Stimulated activated CD4-positive, alpha-beta T cell treated with anti-CD3 and anti-CD28 coated beads, Interleukin-15, amount 100 ng/mL, for 24 hours (primary cell): ENCODE data around the gene IQGAP3.

Source experiments
- DNase-seq: peaks from one replicate; pipeline ENCODE4 v3.0.0-alpha.2; 2020

Gene IQGAP3

DNA sequence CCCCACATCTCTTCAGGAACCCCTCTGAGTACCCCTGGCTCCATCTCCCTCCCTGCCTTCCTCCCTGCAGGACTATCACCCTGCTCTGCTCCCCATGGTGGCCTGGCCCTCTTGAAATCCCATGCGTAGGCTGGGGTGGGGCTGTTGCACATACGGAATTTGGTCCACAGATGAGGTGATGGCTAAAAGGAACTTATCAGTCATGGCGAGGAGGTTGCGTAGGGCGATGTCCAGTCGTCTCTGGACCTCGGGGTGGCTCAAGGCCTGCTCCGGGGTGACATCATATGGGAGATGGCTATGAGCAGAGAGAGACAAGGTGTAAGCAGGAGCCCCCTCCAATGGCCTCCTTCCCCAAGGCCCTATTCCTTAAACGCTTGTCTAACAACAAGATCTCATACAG lies 35.3 kb downstream of the IQGAP3 start:
- DNase-seq = no peak

DNA sequence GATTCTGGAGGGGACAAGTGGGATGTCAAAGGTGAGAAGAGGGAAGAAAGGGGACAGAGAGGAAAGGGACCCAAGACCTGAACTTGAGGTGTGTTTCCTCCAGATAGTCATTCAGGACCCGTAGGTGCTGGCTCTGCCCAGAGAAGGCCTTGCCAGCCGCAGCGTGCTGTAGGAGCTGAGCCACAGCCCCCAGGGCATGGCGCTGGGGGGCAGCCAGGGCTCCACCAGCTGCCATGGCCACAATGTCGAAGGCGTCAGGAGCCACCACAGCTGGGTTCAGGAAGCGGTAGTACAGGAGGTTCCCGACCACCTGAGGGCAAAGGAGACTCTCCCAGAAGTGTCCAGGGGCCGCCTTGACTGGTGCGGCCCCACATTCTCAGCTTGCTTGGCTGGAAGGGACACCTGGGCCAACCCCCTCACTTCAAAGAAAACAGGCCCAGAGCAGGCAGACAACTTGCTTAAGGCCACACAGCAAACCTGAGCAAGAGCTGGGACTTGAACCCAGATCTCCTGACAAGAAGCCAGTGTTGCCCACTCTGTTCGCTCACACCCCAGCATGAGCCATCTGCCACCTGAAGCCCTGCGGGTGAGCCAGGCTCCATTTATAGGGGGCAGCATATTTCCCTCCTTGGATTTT lies 37.8 kb downstream of the IQGAP3 start:
- DNase-seq = no peak

DNA sequence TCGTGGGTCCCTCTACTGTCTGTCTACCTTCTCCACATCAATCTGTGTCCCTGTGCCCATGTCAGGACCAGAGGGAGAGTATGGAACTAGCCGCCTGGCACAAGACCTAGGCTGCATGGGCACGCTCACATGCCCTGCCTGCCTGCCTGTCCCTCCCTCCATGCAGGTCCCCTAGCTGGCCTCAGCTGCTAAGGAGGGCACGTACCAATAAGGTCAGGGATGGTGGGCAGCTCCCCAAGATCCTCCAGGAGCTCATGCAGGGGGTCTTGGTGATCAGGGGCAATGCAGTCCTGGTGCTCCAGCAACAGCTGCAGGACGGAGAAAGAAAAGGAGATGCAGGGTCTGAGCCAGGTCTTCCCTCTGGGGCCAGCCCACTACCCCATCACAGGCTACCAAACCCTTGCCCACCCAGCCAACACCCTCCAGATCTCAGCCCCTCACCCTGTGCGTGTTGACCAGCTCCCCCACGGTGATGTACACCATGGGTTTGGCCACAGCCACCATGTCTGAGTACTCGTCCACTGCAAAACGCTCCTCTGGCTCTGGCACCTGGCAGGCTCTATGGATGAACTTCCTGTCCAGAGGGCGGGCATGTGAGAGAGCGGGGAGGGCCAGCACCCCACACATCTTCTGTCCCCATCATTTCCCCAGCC lies 38.7 kb downstream of the IQGAP3 start:
- no peak for DNase-seq

DNA sequence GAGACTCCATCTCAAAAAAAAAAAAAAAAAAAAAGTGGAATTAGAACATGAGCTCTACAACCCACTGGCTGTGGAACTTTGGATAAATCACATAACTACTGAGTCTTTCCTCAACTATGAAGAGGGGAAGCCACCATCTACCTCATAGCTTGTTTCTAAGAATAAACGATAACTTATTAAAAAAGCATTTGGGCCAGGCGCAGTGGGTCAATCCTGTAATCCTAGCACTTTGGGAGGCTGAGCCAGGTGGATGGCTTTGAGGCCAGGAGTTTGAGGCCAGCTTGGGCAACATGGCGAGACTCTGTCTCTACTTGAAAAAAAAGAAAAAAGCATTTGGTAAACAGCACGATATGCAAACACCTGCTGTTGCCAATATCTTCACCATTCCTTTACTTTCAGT lies 40.0 kb downstream of the IQGAP3 start:
- no peak for DNase-seq

DNA sequence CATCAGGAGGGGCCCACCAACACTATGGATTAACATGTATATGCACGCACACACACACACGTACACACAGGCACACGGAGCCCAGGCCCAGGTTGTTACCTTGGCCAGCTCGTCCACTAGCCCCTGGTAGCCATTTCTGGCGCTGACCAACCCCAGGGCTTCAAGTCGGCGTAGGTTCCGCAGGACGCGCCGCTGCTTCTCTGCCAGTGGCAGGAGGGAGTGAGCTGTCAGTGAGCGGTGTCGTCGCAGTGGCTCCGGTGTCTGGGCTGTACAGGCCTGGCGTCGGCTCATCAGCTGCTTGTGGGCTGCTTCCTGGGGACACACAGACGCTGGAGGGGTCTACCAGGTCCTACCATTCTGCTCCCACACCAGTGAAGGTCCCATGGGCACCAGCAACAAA lies 42.4 kb downstream of the IQGAP3 start:
- no peak for DNase-seq

DNA sequence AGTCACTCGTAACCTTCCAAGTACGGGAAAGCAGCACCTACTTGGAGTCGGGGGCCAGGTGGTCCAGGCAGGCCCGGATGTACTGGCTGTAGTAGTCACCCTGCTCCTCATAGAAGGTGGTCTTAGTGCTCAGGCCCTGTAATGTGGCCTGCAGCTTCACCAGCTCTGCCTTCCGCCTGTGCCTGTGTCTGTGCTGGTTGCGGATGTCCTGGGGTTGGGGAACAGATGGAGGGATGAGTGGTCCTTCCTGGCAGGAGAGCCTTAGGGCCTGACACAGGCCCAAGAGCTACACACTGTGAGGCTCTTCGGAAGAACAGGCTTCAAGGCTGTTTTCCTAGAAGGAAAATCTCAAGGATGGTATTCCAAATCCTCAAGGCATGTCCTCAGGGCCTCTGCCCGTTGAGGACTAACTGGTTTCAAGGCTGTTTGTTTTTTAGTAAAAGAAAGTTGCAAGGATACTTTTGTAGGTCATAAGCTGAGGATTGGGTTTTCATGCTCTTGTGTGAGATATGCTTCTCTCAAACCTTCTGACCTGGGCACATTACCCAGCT lies 43.4 kb downstream of the IQGAP3 start:
- DNase-seq = no peak

DNA sequence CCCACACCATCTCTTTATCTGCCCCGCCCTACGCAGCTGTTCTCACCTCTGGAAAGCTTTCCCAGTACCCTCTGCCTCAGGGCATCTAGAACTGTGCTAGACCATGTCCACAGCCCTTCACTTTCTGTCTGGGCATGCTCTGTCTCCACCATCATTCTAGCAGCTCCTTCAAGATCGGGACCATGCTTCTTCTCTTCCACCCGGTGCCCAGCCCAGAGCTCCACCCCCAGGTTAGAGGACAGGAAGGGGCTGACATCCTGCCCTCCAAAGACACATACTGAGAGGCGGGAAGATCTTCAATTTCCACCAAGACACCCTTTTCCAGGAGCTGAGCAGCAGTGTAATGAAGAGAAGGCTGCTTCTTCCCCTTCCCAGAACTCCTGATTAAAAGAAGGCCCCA lies 44.1 kb downstream of the IQGAP3 start:
- no peak for DNase-seq

DNA sequence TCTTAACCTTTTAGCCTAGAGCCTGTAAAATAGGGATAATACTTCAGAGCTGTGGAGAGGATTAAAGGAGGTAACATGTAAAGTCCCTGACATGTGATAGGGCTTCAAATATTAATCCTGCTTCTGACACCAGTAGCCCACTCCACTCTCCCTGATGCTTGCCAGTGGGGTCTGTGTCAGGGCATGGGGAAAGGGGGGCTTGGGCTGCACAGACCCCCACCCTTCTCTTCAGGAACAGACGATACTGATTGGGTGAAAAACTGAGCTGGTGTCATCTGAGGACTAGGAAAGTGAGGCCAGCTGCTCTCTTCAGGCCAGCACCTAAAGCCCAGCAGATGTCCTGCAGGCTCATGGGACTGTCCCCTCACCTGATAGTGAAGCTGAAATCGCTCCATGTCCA lies 44.8 kb downstream of the IQGAP3 start:
- DNase-seq = no peak

DNA sequence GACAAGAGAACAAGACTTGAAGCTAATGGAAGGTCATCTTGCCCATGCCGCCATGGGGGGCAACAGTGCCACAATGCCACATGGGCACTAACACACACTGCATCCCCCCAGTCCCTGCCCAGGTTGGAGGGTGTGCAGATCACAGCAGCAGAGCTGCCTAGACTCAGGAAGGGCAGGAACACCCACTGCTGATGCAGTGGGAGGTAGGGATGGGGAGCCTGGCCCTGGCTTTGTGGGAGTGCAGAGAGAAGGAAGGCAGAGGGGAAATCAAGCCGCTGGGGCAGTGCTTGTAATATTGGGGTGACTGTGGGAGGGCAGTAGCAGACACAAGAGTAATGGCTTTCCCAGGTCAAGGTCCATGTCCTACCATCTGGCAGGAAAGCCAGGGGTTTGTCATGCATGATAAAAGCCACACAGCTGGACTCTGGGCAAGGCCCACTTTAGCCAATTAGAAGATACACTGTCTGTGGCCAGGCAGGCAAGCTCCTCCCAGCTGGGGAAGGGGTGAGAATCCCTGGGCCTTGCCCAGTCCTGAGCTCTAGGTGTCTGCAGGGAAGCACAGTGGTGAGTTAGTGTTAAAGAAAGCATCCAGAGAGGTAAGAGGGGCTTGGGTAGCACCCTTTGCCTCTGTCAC lies 46.4 kb downstream of the IQGAP3 start:
- DNase-seq = no peak

DNA sequence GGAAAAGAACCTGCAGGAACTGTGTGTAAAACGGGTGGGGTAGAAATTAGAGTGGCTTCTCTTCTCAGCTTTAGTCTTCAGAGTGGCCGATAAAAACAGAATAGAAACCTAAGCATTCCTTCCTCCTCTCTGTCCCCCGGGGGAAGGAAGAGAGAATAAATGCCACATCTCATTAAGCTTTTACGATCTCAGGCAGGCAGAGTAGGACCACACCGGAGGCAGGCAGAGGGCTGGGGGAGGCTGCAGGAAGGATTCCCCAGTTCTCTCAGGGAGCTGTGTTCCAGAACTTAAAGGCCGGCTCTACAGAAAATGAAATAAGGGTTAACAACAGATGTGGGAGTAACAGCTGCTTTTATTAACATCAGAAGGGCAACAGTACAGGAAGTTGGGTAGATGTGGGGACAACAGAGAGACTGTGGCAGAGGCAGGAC lies 47.3 kb downstream of the IQGAP3 start:
- DNase-seq = no peak

DNA sequence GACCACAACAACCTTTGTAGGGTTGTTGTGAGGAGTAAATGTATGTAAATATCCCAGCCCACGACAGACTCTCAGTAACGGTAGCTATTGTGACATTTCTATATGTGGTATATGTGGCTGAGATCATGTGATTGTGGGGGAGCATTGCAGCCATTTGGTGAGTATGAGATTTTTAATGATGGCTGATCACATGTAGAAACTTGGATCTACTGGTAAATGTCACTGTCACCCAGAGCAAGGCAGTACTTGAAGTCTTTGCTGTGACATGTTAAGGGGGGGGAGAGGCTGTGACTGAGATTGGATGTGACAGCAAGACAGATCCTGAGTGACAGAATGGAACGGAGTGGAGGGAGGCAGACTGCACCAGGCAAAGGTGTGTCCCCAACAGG lies 47.9 kb downstream of the IQGAP3 start:
- no peak for DNase-seq

DNA sequence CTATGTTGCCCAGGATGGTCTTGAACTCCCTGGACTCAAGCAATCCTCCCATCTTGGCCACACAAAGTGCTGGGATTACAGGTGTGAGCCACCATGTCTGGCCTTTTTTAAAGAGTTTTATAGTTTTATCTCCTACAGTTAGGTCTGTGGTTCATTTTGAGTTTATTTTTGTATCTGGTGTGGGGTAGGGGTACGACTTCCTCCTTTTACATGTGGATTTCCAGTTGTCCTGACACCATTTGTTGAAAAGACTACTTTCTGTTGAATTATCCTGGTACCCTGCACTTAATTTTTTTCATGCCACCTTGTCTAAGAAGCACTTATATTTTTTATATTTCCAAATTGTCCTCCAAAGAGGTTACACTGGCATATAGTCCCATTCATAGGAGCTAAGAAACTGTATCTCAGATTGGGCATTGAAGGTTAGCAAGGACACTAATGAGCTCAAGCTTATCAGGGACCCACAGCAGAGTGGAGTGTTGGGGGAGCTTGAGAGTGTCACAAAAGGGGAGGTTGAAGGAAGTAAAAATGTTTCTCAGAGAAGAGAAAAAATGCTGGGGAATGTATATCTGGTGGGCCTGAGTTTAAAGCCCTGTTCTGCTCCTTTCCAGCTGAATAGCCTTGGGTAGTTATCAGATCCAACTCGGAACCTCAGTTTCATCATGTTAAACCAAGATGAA lies 48.4 kb downstream of the IQGAP3 start:
- DNase-seq = no peak

DNA sequence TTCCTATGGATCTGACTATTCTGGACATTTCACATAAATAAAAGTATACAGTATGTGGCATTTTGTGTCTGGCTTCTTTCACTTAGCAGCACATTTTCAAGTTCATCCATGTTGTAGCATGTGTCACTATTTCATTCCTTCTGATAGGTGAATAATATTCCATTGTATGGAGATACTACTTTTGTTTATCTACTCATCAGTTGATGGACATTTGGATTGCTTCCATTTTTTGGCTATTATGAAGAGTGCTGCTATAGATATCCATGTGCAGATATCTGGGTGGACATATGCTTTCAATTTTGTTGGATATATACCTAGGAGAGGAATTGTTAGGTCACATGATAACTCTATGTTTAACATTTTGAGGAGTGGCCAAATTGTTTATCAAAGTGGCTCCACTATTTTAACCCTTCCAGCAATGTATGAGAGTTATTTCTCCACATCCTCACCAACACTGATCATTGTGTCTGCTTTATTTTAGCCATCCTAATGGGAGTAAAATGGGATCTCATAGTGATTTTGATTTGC lies 49.9 kb downstream of the IQGAP3 start:
- no peak for DNase-seq

DNA sequence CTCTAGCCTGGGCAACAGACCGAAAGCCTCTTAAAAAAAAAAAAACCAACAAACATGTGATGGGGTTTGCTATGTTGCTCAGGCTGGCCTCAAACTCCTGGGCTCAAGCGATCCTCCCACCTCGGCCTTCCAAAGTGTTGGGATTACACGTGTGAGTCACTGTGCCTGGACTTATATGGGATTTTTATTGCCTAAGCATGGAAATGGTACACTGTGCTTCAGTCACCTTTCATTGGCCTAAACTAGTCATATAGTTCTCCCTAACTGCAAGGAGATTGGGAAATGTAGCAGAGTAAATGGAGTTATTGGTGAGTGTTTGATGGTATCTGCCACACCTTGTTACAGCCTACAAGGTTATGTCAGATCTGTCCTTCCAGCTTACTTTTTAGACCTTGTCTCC lies 54.6 kb downstream of the IQGAP3 start:
- no peak for DNase-seq

DNA sequence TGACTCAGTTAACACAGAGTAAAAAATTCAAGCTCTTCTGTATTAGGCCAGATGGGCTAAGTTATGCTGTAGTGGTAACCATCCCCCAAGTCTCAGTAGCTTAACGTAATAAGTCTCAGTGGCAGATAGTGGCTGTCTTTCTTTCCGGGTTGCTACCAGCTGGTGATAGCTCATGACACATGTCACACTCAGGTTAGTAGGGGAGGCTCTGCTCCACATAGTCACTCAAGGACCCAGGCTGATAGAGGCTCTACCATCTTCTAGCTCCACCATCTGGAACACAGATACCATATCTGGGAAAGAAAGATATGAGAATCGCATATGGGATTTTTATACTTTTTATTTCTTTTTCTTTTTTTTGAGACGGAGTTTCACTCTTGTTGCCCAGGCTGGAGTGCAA lies 55.5 kb downstream of the IQGAP3 start:
- DNase-seq = no peak

DNA sequence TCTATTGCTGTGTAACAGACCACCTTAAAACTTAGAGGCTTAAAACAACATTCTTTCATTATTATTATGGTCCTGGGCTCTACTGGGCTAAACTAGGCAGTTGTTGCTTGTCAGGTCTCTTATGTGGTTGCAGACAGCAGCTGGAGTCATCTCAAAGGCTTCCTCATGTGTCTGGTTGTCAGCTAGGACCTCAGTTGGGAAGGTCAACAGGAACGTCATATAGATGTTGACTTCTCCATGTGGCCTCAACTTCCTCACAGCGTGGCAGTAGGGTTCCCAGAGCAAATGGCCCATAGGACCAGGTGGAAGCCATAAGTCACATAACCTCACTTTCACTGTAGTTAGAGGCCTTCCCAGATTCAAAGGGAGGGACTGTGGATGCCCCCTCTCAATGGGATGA lies 56.4 kb downstream of the IQGAP3 start:
- DNase-seq = no peak

DNA sequence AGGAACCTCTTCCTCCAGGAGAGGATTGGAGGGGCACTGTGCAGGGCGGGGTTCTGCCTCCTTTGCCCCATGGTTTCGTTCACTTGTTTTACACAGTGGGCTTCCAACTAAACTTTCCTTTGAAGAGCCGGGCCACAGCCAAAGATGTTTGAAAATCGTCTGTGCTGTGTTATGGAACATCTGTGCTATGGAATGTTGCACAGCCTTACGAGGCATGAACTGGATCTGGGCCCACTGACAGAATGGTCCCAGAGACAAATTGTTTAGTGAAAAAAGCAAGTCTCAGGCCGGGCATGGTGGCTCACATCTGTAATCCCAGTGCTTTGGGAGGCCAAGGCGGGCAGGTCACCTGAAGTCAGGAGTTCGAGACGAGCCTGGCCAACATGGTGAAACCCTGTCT lies 59.2 kb downstream of the IQGAP3 start:
- no peak for DNase-seq

DNA sequence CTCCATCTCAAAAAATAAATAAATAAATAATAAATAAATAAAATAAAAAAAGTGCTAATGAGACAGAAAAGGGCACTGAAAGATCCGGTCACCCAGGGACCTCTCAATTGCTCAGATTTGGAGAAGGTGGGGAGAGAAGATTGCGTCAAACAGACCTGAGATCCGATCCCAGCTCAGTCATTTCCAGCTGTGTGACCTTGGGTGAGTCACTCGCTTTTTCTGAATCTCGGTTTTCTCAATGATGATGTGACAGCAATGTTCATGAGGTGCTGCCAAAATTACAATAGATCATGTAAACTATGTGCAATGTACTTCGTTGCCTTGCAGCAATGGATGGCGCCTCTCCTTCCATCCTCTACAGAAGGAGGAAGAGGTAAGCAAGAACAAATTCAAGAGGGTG lies 60.7 kb downstream of the IQGAP3 start:
- peak; percentile 53 for DNase-seq

DNA sequence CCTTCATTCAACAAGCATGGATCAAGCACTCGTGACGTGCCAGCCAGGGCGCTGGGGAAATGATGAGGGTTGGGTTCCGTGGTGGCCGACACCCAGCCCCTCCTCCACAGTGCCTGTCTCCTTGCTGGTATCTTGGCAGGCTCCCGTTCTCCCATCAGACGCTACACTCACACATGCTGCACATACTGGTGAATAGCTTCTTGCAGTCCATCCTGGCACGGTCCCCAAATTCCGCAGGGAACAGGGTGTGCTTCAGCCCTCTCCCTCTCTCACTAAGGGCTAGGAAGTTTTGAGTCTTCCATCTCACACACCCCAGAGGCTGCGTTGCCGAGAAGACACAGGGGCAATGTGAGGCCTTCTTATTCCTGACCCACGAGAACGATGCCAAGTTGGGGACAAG lies 61.7 kb downstream of the IQGAP3 start:
- no peak for DNase-seq

DNA sequence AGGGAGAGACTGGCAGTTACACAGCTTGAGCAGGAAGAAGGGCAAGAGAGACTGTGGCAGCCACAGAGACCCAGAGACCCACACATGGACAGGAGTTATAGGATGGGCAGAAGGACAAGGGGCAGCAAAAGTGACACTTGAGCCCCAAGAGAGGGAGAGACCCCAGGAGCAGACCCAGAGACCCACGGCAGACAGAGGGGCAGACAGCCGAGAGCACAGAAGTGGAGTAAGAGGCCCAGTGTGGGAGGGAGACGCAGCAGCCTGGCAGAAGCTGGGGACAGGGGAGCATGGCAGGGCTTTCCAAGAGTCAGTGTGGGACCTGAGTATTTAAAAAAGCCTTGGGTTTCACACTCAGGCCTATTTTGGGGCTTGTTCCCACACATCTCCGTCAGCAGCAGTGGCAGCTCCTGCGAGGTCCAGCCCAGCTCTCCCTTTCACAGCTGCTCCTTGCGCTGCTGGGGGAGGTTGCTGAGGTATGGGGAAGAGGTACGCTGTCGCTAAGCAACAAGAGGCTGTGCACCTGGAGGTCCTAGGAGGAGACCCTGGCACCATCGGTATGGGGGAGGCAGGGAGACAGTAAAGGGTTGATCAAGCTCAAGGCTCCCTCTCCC lies 62.8 kb downstream of the IQGAP3 start:
- DNase-seq = no peak

DNA sequence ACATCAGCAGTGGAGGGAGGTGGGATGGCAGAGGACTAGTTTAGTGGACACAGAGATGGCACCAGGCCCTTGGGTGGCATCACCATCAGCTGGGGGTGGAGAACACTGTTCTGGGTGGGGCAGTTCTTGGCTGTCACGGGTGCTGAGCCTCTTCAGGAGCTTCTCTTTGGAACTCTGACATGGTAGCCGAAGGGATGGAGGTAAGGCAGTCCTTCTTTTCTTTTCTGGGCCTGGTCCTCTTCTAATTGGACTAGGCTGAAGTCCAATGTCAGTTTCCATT lies 63.5 kb downstream of the IQGAP3 start:
- no peak for DNase-seq

DNA sequence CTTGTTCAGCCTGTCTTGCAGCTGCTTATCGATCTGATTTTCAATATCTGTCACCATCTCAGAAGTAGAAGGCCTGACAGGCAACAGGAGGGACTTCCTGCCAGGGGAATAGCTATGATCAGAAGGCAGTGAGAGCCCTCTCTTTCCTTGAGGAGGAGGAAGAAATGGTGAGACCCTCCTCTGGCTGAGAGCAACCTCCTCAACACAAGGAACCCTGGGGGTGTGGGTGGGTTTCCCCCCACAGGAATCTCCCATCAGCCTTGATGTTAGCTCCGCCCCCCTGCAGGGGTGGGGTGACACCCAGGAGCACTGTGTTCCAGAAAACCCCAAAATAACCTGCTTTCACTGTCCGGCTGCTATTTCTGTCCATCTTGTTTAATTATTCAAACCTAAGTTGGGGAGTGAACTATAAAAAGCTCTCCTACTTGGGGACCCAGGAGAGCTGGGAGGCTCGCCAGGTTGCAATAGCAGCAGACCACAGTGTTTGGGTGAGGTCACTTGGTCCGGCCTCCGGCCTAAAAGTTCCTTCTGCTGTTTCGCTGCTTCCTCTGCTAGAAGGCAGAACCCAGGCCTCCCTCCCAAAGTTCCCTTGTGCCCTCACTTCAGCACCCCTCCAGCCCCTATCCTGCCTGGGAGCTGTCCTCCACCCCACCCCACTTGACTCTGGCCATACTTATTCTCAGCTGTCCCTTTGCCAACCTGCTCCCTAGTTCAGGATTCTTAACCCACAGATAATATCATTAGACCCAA lies 64.0 kb downstream of the IQGAP3 start:
- DNase-seq = no peak

DNA sequence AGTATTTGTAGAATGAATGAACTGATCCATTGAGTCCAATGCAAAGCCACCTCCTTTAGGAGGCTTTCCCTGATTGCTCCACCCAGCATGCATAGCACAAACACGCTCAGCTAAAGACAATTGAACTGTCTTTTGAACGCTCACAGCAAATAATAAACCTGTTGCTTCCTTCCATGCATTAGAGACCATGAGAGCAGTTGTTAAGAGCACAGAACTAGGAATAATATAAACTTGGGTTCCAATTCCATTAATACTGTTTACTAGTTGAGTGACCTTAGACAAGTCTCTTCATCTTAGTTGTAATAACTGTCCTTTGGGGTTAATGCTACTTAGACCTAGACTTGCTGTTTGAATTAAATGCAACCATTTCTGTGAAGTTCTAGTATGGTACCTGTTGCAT lies 65.9 kb downstream of the IQGAP3 start:
- no peak for DNase-seq
